ENCODE data around the gene FBXO40. TPM values are rescaled to one million over a fixed set of nuclear protein-coding genes. Genes with fewer than 3 reads are reported as not detected.

The FBXO40 gene
- total and polyA plus RNA-seq, 4 donors, result 0.13 TPM; not detected in 3

DNA sequence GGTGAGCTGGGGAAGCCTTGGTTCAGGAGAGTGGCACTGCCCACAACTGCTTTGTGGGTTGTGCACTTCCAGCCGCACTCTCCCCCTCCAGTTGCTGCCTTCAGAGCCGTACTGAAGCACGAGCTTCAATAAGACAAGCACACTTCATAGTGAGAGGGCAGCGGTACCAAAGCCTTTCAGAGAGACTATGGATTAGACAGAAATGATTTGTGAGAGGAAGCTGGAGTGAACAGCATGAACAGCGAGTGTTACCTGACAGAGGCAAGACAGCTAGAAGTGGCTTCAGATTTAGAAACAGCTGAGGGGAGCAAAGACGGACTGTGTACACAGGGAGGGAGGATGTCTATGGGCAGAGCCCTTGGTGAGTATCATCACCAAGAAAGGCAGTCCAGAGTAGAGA is 36.4 kb downstream of the FBXO40 start:
- DNase-seq, result no peak
- Histone ChIP-seq H3K4me1 (ENCODE audit: control insufficient read depth in 1 of 2, insufficient read depth in 2 of 2, low read length in 2 of 2) (no peaks in the 10 kb centered on the region), H3K4me3 (ENCODE audit: low read length in 2 of 2) (no peak overlapping the region), H3K36me3 (ENCODE audit: control insufficient read depth in 1 of 2, insufficient read depth in 2 of 2, low read length in 1 of 2) (no peaks in the 10 kb centered on the region), H3K27me3 (ENCODE audit: control insufficient read depth in 1 of 2, insufficient read depth in 2 of 2, low read length in 1 of 2) (no peaks in the 10 kb centered on the region), H3K9me3 (ENCODE audit: control insufficient read depth, low read length) (no peaks in the 10 kb centered on the region), H3K27ac (ENCODE audit: low read depth in 1 of 2, low read length in 2 of 2) (no peak overlapping the region)
- ATAC-seq (ENCODE audit: low FRiP score), result no peak
- 85 to 87% methylated on average over 6 of the region's 6 CpGs for WGBS, 2 donors
- intact Hi-C loops (cut with DNase I), result no loop called here

GRCh38 chr3:121630355-121630754 is 37.2 kb downstream of the FBXO40 start:
- no peaks in the 10 kb centered on the region for H3K27me3 ChIP-seq (ENCODE audit: control insufficient read depth in 1 of 2, insufficient read depth in 2 of 2, low read length in 1 of 2)
- 95 to 96% methylated on average over 1 of the region's 1 CpG for WGBS, 2 donors

DNA sequence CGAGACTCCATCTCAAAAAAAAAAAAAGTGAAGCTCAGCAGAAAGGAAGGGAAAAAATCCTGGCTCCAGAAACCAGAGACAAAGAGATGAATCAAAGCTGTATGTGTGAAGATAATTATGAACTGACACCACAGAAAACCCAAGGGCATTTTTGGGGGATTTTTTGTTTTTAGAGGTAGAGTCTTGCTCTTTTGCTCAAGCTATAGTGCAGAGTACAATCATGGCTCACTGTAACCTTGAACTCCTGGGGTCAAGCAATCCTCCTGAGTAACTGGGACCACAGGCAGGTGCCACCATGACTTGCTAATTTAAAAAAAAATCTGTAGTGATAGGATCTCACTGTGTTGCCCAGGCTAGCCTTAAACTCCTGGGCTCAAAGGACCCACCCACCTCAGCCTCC is 44.7 kb downstream of the FBXO40 start:
- H3K4me1 ChIP-seq (ENCODE audit: control insufficient read depth in 1 of 2, insufficient read depth in 2 of 2, low read length in 2 of 2), result no peaks in the 10 kb centered on the region
- H3K36me3 ChIP-seq (ENCODE audit: control insufficient read depth in 1 of 2, insufficient read depth in 2 of 2, low read length in 1 of 2), result no peaks in the 10 kb centered on the region
- ATAC-seq (ENCODE audit: low FRiP score), result no peak
- intact Hi-C loops (cut with DNase I), result no loop called here
- H3K4me3 ChIP-seq (ENCODE audit: low read length in 2 of 2), result no peak overlapping the region
- 97 to 100% methylated on average over 1 of the region's 1 CpG for WGBS, 2 donors
- no peak overlapping the region for H3K27ac ChIP-seq (ENCODE audit: low read depth in 1 of 2, low read length in 2 of 2)
- H3K27me3 ChIP-seq (ENCODE audit: control insufficient read depth in 1 of 2, insufficient read depth in 2 of 2, low read length in 1 of 2), result no peaks in the 10 kb centered on the region
- H3K9me3 ChIP-seq (ENCODE audit: control insufficient read depth, low read length), result no peaks in the 10 kb centered on the region
- no peak for DNase-seq

More at GRCh38 chr3:121630355-121630754, 37.2 kb downstream of the FBXO40 start:
- Histone ChIP-seq H3K36me3 (ENCODE audit: control insufficient read depth in 1 of 2, insufficient read depth in 2 of 2, low read length in 1 of 2) (no peaks in the 10 kb centered on the region), H3K4me1 (ENCODE audit: control insufficient read depth in 1 of 2, insufficient read depth in 2 of 2, low read length in 2 of 2) (no peaks in the 10 kb centered on the region), H3K27ac (ENCODE audit: low read depth in 1 of 2, low read length in 2 of 2) (no peak overlapping the region), H3K9me3 (ENCODE audit: control insufficient read depth, low read length) (no peaks in the 10 kb centered on the region), H3K4me3 (ENCODE audit: low read length in 2 of 2) (no peak overlapping the region)
- ATAC-seq (ENCODE audit: low FRiP score) (no peak), DNase-seq (no peak)
- intact Hi-C loops (cut with DNase I), result no loop called here

DNA sequence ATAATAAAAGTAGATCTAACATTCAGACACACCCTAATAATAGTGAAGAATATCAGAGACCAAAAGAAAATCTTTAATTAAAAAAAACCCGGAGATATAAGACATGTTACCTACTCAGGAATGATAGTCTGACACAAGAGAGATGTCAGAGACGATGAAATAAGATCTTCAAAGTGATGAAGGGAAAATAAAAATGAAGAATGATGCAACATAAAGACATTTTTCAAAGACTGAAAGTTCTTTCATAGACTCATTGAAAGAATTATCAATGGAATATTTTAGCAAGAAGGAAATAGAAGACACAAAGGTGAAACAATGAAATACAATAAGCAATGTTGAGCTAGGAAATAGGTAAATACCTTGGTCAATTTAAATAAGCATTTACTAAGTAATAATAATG is 47.9 kb downstream of the FBXO40 start:
- Histone ChIP-seq H3K27me3 (ENCODE audit: control insufficient read depth in 1 of 2, insufficient read depth in 2 of 2, low read length in 1 of 2) (no peaks in the 10 kb centered on the region), H3K36me3 (ENCODE audit: control insufficient read depth in 1 of 2, insufficient read depth in 2 of 2, low read length in 1 of 2) (no peaks in the 10 kb centered on the region), H3K9me3 (ENCODE audit: control insufficient read depth, low read length) (no peaks in the 10 kb centered on the region), H3K27ac (ENCODE audit: low read depth in 1 of 2, low read length in 2 of 2) (no peak overlapping the region), H3K4me1 (ENCODE audit: control insufficient read depth in 1 of 2, insufficient read depth in 2 of 2, low read length in 2 of 2) (no peaks in the 10 kb centered on the region), H3K4me3 (ENCODE audit: low read length in 2 of 2) (no peak overlapping the region)
- WGBS, 2 donors, result 91 to 97% methylated on average over 2 of the region's 2 CpGs
- intact Hi-C loops (cut with DNase I), result no loop called here
- ATAC-seq (ENCODE audit: low FRiP score), result no peak
- DNase-seq, result no peak

- no peak overlapping the region for H3K27ac ChIP-seq (ENCODE audit: low read depth in 1 of 2, low read length in 2 of 2)
- no peak for DNase-seq
- no peak for ATAC-seq (ENCODE audit: low FRiP score)
- WGBS, 2 donors, result 51 to 64% methylated on average over 9 of the region's 9 CpGs
- H3K27me3 ChIP-seq (ENCODE audit: control insufficient read depth in 1 of 2, insufficient read depth in 2 of 2, low read length in 1 of 2), result no peaks in the 10 kb centered on the region
- H3K36me3 ChIP-seq (ENCODE audit: control insufficient read depth in 1 of 2, insufficient read depth in 2 of 2, low read length in 1 of 2), result no peaks in the 10 kb centered on the region
- H3K4me3 ChIP-seq (ENCODE audit: low read length in 2 of 2), result no peak overlapping the region
- no peaks in the 10 kb centered on the region for H3K9me3 ChIP-seq (ENCODE audit: control insufficient read depth, low read length)
- intact Hi-C loops (cut with DNase I), result no loop called here
- H3K4me1 ChIP-seq (ENCODE audit: control insufficient read depth in 1 of 2, insufficient read depth in 2 of 2, low read length in 2 of 2), result no peaks in the 10 kb centered on the region
These were observed 49.6 kb downstream of the FBXO40 start for GRCh38 chr3:121642601-121643314.

DNA sequence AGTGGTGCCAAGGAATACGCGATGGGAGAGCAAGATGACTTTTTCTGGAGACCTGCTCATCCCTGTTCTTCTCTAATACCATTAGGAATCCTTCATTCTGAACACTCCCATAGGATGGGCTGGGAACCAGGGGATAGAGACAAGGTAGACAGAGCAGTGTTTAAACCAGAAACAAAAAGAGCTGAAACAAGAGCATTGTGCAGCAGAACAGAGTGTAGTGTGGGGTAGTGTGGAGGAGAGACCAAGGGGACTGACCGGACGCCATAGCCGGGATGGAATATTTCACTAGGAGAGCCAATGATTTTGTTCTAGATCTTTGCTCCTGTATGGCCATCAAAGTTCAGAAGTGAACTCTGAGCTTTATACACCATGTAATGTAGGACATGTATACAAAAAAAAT is 51.9 kb downstream of the FBXO40 start:
- intact Hi-C loops (cut with DNase I), result no loop called here
- H3K4me1 ChIP-seq (ENCODE audit: control insufficient read depth in 1 of 2, insufficient read depth in 2 of 2, low read length in 2 of 2), result peaks cover 0 to 2% of the 10 kb centered on the region in 2 donors

DNA sequence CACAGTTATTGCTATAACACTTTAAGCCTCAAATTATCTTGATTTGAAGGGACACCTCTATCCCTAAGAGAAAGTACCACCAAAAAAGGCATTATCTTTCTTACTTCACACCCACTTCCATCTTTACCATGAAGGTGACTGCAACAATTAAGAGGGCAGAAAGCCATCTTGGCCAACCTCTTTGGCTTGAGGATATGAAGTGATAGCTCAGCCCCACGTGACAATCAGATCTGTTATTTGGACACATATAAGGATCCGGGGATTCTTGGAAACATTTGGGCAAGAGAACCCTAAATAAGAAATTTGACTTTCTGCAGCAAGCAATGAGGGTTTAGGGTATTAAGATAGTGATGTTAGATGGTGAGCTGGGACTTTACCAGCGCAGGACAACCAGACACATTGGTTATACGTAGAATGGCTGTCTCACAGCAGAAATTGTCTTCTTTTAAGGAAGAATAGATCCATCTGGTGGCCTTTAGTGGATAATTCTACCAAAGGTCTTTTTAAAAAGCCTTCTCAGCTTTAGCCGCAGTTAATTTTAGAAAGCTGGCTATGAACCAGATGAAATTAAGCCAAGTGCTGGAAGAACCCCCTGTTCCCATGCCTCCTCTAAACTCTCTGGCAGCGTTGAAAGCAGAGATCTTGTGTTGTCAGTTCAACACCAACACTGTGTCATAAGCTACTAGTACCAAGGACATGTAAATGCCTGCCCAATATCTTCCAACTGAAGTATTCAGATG is 55.2 kb downstream of the FBXO40 start:
- H3K4me1 ChIP-seq (ENCODE audit: control insufficient read depth in 1 of 2, insufficient read depth in 2 of 2, low read length in 2 of 2), result peaks cover 0 to 2% of the 10 kb centered on the region in 2 donors
- peak; percentile 62 for ATAC-seq (ENCODE audit: low FRiP score)
- H3K27ac ChIP-seq (ENCODE audit: low read depth in 1 of 2, low read length in 2 of 2), result peak overlapping the region in 1 of 2 donors; percentile 51
- no peak for DNase-seq
- intact Hi-C loops (cut with DNase I), result no loop called here
- 11% methylated on average over 6 of the region's 6 CpGs for WGBS, 2 donors
- H3K4me3 ChIP-seq (ENCODE audit: low read length in 2 of 2), result no peak overlapping the region
- H3K27me3 ChIP-seq (ENCODE audit: control insufficient read depth in 1 of 2, insufficient read depth in 2 of 2, low read length in 1 of 2), result no peaks in the 10 kb centered on the region
- no peaks in the 10 kb centered on the region for H3K36me3 ChIP-seq (ENCODE audit: control insufficient read depth in 1 of 2, insufficient read depth in 2 of 2, low read length in 1 of 2)
- no peaks in the 10 kb centered on the region for H3K9me3 ChIP-seq (ENCODE audit: control insufficient read depth, low read length)

More for the DNA sequence above, 51.9 kb downstream of the FBXO40 start:
- Histone ChIP-seq H3K36me3 (ENCODE audit: control insufficient read depth in 1 of 2, insufficient read depth in 2 of 2, low read length in 1 of 2) (no peaks in the 10 kb centered on the region), H3K27me3 (ENCODE audit: control insufficient read depth in 1 of 2, insufficient read depth in 2 of 2, low read length in 1 of 2) (no peaks in the 10 kb centered on the region), H3K27ac (ENCODE audit: low read depth in 1 of 2, low read length in 2 of 2) (no peak overlapping the region), H3K4me3 (ENCODE audit: low read length in 2 of 2) (no peak overlapping the region), H3K9me3 (ENCODE audit: control insufficient read depth, low read length) (no peaks in the 10 kb centered on the region)
- 89% methylated on average over 5 of the region's 5 CpGs for WGBS, 2 donors
- no peak for DNase-seq
- no peak for ATAC-seq (ENCODE audit: low FRiP score)

DNA sequence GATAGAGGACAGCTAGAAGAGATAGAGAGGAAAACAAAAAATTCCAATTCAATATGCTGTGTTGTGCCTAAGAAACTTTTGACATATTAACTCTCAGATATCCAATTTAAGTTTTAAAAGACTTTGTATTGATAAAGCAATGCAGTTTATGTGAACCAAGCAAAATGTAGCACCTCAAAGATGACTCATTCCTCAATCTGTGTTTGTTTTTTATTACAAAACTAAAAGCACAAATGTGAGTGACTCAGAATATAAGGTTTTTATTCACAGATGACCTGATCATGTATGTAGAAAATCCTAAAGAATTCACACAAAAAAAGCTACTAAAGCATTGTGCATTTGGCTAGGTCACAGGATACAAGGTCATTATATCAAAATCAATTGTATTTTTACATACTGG is 56.5 kb downstream of the FBXO40 start:
- no peaks in the 10 kb centered on the region for H3K9me3 ChIP-seq (ENCODE audit: control insufficient read depth, low read length)
- no peaks in the 10 kb centered on the region for H3K36me3 ChIP-seq (ENCODE audit: control insufficient read depth in 1 of 2, insufficient read depth in 2 of 2, low read length in 1 of 2)
- H3K27me3 ChIP-seq (ENCODE audit: control insufficient read depth in 1 of 2, insufficient read depth in 2 of 2, low read length in 1 of 2), result no peaks in the 10 kb centered on the region
- no peak for ATAC-seq (ENCODE audit: low FRiP score)
- DNase-seq, result no peak
- intact Hi-C loops (cut with DNase I), result no loop called here
- H3K4me3 ChIP-seq (ENCODE audit: low read length in 2 of 2), result no peak overlapping the region
- peaks cover 0 to 2% of the 10 kb centered on the region in 2 donors for H3K4me1 ChIP-seq (ENCODE audit: control insufficient read depth in 1 of 2, insufficient read depth in 2 of 2, low read length in 2 of 2)
- H3K27ac ChIP-seq (ENCODE audit: low read depth in 1 of 2, low read length in 2 of 2), result no peak overlapping the region

DNA sequence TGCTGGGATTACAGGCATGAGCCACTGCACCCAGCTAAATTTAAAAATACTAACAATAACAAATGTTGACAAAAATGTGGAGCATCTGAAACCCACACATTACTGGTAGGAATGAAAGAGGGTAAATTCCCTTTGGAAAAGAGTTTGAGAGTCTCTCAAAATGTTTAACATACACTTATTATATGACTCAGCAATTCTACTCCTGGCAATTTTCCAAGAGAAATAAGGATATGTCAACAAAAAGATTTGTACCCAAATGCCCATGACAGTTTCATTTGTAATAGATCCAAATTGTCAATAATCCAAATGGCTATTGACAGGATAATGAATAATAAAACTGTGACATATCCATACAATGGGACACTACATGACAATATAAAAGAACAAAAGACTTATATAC is 58.5 kb downstream of the FBXO40 start:
- DNase-seq (no peak), ATAC-seq (ENCODE audit: low FRiP score) (no peak)
- H3K27ac ChIP-seq (ENCODE audit: low read depth in 1 of 2, low read length in 2 of 2), result no peak overlapping the region
- intact Hi-C loops (cut with DNase I), result no loop called here
- no peak overlapping the region for H3K4me3 ChIP-seq (ENCODE audit: low read length in 2 of 2)
- no peaks in the 10 kb centered on the region for H3K9me3 ChIP-seq (ENCODE audit: control insufficient read depth, low read length)
- H3K27me3 ChIP-seq (ENCODE audit: control insufficient read depth in 1 of 2, insufficient read depth in 2 of 2, low read length in 1 of 2), result no peaks in the 10 kb centered on the region
- peaks cover 0 to 2% of the 10 kb centered on the region in 2 donors for H3K4me1 ChIP-seq (ENCODE audit: control insufficient read depth in 1 of 2, insufficient read depth in 2 of 2, low read length in 2 of 2)
- H3K36me3 ChIP-seq (ENCODE audit: control insufficient read depth in 1 of 2, insufficient read depth in 2 of 2, low read length in 1 of 2), result no peaks in the 10 kb centered on the region

Measured in aorta (tissue), 5 donors.